Stimulated activated naive CD8-positive, alpha-beta T cell treated with anti-CD3 and anti-CD28 coated beads, Interleukin-15, amount 100 ng/mL, for 72 hours (primary cell): ENCODE results near the gene HIBADH.

Experiments
- ATAC-seq: fragments of 150-1000 bp; cut with Tn5 transposase; 2 replicates; pipeline ENCODE4 v1.10.0; 2021; ENCODE audit warnings: mild to moderate bottlenecking, moderate library complexity
- DNase-seq, 2 donors: peaks; one replicate each; pipeline ENCODE4 v3.0.0; 2021 to 2022
- H3K27ac Mint-ChIP-seq, 2 donors: one replicate each; pipeline ENCODE4 v1.8.0; 2022; ENCODE audit warnings: mild to moderate bottlenecking in 2 of 2, mixed read lengths in 2 of 2, moderate library complexity in 2 of 2
- H3K27me3 Mint-ChIP-seq: one replicate; pipeline ENCODE4 v1.8.0; 2022; ENCODE audit warnings: mixed read lengths
- H3K4me1 Mint-ChIP-seq: one replicate; pipeline ENCODE4 v1.8.0; 2022; ENCODE audit warnings: mild to moderate bottlenecking, mixed read lengths
- H3K4me3 Mint-ChIP-seq, 2 donors: one replicate each; pipeline ENCODE4 v1.8.0; 2022; ENCODE audit warnings: mild to moderate bottlenecking in 2 of 2, mixed read lengths in 2 of 2, moderate library complexity in 1 of 2
- H3K9me3 Mint-ChIP-seq, 2 donors: one replicate each; pipeline ENCODE4 v1.8.0; 2022; ENCODE audit warnings: mixed read lengths in 2 of 2

HIBADH gene

GRCh38 chr7:27491534-27491933, 171.1 kb downstream of the HIBADH start:
- peaks cover 8% of the 10 kb centered on the region for H3K27me3 Mint-ChIP-seq
- H3K9me3 Mint-ChIP-seq = peaks cover 7 to 13% of the 10 kb centered on the region in 2 donors
- no peak overlapping the region for H3K27ac Mint-ChIP-seq
- no peaks in the 10 kb centered on the region for H3K4me1 Mint-ChIP-seq
- no peak overlapping the region for H3K4me3 Mint-ChIP-seq
- no peak for ATAC-seq
- DNase-seq = no peak

DNA sequence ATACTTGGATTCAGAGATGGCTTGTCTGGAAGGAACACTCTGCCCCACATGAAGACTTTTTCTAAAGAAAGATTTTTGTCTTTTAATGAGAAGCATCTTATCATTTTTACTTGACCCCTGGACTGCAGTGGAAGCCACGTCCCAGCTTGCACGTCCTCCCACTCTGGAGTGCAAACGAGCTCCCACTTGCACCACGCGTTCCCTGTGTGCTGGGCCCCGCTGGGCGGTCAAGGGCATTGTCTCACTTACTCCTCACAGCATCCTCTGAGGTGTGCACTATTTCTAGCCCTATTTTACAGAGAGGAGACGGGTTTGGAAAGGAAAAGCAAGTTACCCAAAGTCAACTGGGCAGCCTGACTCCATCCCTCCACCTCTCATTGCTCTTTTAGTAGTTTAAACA, 175.2 kb downstream of the HIBADH start:
- DNase-seq (no peak), ATAC-seq (no peak)
- Mint-ChIP-seq H3K27me3 (peaks cover 8% of the 10 kb centered on the region), H3K27ac (no peak overlapping the region), H3K4me1 (no peaks in the 10 kb centered on the region), H3K4me3 (no peak overlapping the region), H3K9me3 (peaks cover 0 to 7% of the 10 kb centered on the region in 2 donors)

- Mint-ChIP-seq H3K4me1 (no peaks in the 10 kb centered on the region), H3K4me3 (no peak overlapping the region)
- no peak for ATAC-seq
These were observed 178.2 kb downstream of the HIBADH start for GRCh38 chr7:27484451-27484850.

DNA sequence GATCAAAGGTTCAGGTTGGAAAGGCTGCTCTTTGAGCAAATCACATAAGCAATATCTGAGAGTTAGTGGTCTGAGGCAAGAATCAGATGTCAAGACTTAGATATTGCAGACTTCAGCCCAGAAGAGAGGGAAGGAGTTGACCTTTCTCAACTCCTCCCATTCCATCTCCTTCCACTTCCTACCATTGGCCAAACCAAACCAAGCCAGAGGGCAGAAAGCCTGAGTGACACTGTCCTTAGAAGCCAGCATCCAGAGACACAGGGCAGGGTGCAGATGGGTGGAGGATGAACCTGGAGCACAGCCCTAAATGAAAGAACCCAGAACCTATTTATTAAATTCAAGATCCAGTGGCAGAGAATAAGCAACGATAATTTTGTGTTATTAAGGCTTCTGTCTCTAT, 180.5 kb downstream of the HIBADH start:
- no peaks in the 10 kb centered on the region for H3K27me3 Mint-ChIP-seq
- H3K9me3 Mint-ChIP-seq = no peaks in the 10 kb centered on the region
- no peak for ATAC-seq
- H3K4me3 Mint-ChIP-seq = no peak overlapping the region
- DNase-seq = no peak
- H3K27ac Mint-ChIP-seq = no peak overlapping the region
- no peaks in the 10 kb centered on the region for H3K4me1 Mint-ChIP-seq

More at GRCh38 chr7:27484451-27484850, 178.2 kb downstream of the HIBADH start:
- Mint-ChIP-seq H3K27me3 (peaks cover 8% of the 10 kb centered on the region), H3K9me3 (no peaks in the 10 kb centered on the region), H3K27ac (no peak overlapping the region)
- DNase-seq = no peak

GRCh38 chr7:27478556-27478955, 184.1 kb downstream of the HIBADH start:
- no peak for DNase-seq
- Mint-ChIP-seq H3K27me3 (peaks cover 6% of the 10 kb centered on the region), H3K4me3 (no peak overlapping the region), H3K4me1 (no peaks in the 10 kb centered on the region), H3K9me3 (no peaks in the 10 kb centered on the region), H3K27ac (no peak overlapping the region)
- no peak for ATAC-seq

GRCh38 chr7:27478084-27478483, 184.6 kb downstream of the HIBADH start:
- H3K27me3 Mint-ChIP-seq = peaks cover 6% of the 10 kb centered on the region
- no peaks in the 10 kb centered on the region for H3K4me1 Mint-ChIP-seq
- H3K9me3 Mint-ChIP-seq = no peaks in the 10 kb centered on the region
- no peak overlapping the region for H3K27ac Mint-ChIP-seq
- DNase-seq = no peak
- no peak for ATAC-seq
- no peak overlapping the region for H3K4me3 Mint-ChIP-seq

GRCh38 chr7:27476493-27476892, 186.2 kb downstream of the HIBADH start:
- Mint-ChIP-seq H3K27ac (no peak overlapping the region), H3K4me3 (no peak overlapping the region), H3K27me3 (peaks cover 6% of the 10 kb centered on the region), H3K9me3 (no peaks in the 10 kb centered on the region), H3K4me1 (no peaks in the 10 kb centered on the region)
- ATAC-seq (no peak), DNase-seq (no peak)
